Esophagus muscularis mucosa (tissue), 4 donors: ENCODE measurements around the gene PIP4K2A. TPM values are rescaled to one million over a fixed set of nuclear protein-coding genes. Genes with fewer than 3 reads are reported as not detected.

ENCODE experiments used
- DNase-seq: peaks from one replicate; pipeline ENCODE4 v3.0.0-alpha.2; 2017; ENCODE audit errors: extremely low spot score
- H3K27ac ChIP-seq, 4 donors: fragments of 200-600 bp; sonication (generic); replicated peaks in 1 of 4; 1 replicate in 3 of 4; 2 replicates in 1 of 4; pipeline ENCODE4 v1.5.1; 2016 to 2019; ENCODE audit warnings: mild to moderate bottlenecking in 1 of 4
- H3K27me3 ChIP-seq, 4 donors: fragments of 200-600 bp; sonication (generic); one replicate each; pipeline versions ENCODE4 v1.5.1 to v1.6.0; 2016 to 2019
- H3K36me3 ChIP-seq, 4 donors: fragments of 200-600 bp; sonication (generic); one replicate each; pipeline ENCODE4 v1.5.1; 2016 to 2019
- H3K4me1 ChIP-seq, 4 donors: fragments of 200-600 bp; sonication (generic); one replicate each; pipeline ENCODE4 v1.5.1; 2016 to 2019
- H3K4me3 ChIP-seq, 4 donors: fragments of 200-600 bp; sonication (generic); 1 replicate in 2 of 4; 2 replicates in 2 of 4; pipeline ENCODE4 v1.5.1; 2016 to 2019; ENCODE audit warnings: mild to moderate bottlenecking in 4 of 4, moderate library complexity in 1 of 4
- H3K9me3 ChIP-seq, 4 donors: fragments of 200-600 bp; sonication (generic); 1 replicate in 3 of 4; 2 replicates in 1 of 4; pipeline ENCODE4 v1.5.1; 2016 to 2019
- EP300 ChIP-seq: sonication (generic); formaldehyde crosslinking; IDR thresholded peaks from one replicate; pipeline ENCODE4 v1.6.1; 2017; ENCODE audit warnings: antibody characterized with exemption
- POLR2A ChIP-seq: fragments of 450-650 bp; IDR thresholded peaks from one replicate; pipeline ENCODE4 v1.6.1; 2017; ENCODE audit warnings: antibody characterized with exemption, moderate library complexity, mild to moderate bottlenecking, low read depth
- POLR2AphosphoS5 ChIP-seq, 2 donors: sonication (generic); formaldehyde crosslinking; IDR thresholded peaks; one replicate each; pipeline ENCODE4 v1.6.1; 2017; ENCODE audit warnings: antibody characterized with exemption in 2 of 2
- WGBS: methylation state at CpG from one replicate; pipeline ENCODE4 v1.1.5; 2018; 5-methylcytosine and 5-hydroxymethylcytosine counted together
- intact Hi-C: fragments of 100-400 bp; cut with DNase I; formaldehyde crosslinking; loops from one replicate; pipeline ENCODE4 v1.15.1; 2023
- total RNA-seq, 4 donors: library from RNA; depleted of rRNA; stranded (reverse); fragments of >200 nt; gene quantifications; one replicate each; pipeline versions ENCODE4 v1.1.0 to v1.2.1, GENCODE V29; 2016
- TF ChIP-seq, protein P1 (sequence below), 3 experiments: fragments of 200-600 bp in 2 of 3; fragments of 450-650 bp in 1 of 3; sonication (generic) in 2 of 3; IDR thresholded peaks; one replicate each; pipeline ENCODE4 v1.5.1; 2017 to 2019; ENCODE audit warnings: antibody characterized with exemption in 3 of 3, mild to moderate bottlenecking in 2 of 3, moderate library complexity in 1 of 3

Gene PIP4K2A
- total RNA-seq, 4 donors from 2014 or later, result 26.2 to 34.3 (median 32.5) TPM

DNA sequence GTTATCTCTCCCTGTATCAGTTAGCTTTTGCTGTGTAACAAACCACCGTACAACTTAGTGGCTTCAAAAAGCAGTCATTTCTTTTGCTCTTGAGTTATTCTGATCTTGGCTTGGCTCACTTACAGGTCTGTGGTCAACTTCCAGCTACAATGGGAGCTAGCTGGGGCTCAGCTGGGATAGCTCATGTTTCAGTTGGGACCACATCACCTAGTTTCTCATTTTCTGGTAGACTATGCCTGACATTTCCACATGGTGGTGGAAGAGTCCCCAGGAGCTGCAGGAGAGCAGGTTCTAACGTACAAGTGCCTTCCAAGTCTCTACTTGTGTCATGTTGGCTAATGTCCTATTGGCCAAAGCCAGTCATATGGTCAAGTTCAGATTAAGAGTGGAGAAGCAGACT is 25.8 kb upstream of the PIP4K2A start:
- 97% methylated on average over 2 of the region's 2 CpGs for WGBS
- Histone ChIP-seq H3K9me3 (no peaks in the 10 kb centered on the region), H3K27me3 (no peaks in the 10 kb centered on the region), H3K27ac (no peak overlapping the region), H3K4me3 (no peak overlapping the region), H3K4me1 (no peaks in the 10 kb centered on the region), H3K36me3 (no peaks in the 10 kb centered on the region)
- DNase-seq, result no peak
- TF ChIP-seq EP300 (no peak), POLR2A (no peak), POLR2AphosphoS5 (IDR thresholded peaks at IDR 0.05) (no peak)
- TF ChIP-seq, protein P1, sequence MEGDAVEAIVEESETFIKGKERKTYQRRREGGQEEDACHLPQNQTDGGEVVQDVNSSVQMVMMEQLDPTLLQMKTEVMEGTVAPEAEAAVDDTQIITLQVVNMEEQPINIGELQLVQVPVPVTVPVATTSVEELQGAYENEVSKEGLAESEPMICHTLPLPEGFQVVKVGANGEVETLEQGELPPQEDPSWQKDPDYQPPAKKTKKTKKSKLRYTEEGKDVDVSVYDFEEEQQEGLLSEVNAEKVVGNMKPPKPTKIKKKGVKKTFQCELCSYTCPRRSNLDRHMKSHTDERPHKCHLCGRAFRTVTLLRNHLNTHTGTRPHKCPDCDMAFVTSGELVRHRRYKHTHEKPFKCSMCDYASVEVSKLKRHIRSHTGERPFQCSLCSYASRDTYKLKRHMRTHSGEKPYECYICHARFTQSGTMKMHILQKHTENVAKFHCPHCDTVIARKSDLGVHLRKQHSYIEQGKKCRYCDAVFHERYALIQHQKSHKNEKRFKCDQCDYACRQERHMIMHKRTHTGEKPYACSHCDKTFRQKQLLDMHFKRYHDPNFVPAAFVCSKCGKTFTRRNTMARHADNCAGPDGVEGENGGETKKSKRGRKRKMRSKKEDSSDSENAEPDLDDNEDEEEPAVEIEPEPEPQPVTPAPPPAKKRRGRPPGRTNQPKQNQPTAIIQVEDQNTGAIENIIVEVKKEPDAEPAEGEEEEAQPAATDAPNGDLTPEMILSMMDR (IDR thresholded peaks at IDR 0.05), result no peak
- intact Hi-C loops, result no loop called here

DNA sequence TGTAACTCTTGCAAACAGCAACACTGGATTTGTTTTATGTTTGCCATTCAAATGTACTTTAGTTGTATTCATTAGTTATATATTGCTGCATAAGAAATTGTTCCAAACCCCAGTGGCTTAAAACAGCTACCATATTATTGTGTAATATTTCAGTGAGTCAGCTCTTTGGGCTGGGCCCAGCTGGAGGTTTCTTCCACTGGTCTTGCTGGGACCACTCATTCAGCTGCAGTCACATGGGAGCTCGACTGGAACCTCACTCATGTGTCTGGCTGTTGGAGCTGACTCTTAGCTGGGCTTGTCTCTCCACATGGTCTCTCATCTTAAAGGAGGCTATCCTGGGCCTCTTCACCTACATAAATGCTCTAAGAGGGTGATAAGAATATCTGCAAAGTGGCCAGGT is 23.2 kb upstream of the PIP4K2A start:
- Histone ChIP-seq H3K36me3 (no peaks in the 10 kb centered on the region), H3K27me3 (no peaks in the 10 kb centered on the region), H3K9me3 (no peaks in the 10 kb centered on the region), H3K4me1 (no peaks in the 10 kb centered on the region), H3K27ac (no peak overlapping the region), H3K4me3 (no peak overlapping the region)
- 44% methylated on average over 1 of the region's 1 CpG for WGBS
- intact Hi-C loops, result no loop called here
- TF ChIP-seq POLR2AphosphoS5 (IDR thresholded peaks at IDR 0.05), result no peak
- no peak for TF ChIP-seq EP300
- TF ChIP-seq POLR2A, result no peak
- TF ChIP-seq, protein P1 (IDR thresholded peaks at IDR 0.05), result no peak
- DNase-seq, result no peak

DNA sequence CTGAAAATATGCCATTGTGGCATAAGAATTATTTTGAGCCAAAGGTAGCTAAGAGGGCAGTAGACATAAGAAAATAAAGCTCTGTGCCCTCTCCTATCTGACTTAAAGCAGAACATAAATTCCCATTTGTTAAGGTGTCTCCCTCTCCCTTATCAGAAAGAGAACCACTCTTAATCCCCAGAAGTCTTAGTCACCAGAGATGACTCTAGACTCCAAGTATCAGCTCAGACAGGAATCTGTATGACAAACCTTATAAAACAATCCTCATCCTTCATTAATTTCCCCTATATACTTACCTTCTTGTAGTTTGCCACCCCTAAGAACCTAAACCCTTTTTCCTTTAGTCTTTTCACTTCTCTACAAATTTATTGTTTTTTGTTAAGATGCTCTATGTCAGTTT is 21.8 kb upstream of the PIP4K2A start:
- H3K27ac ChIP-seq, result no peak overlapping the region
- intact Hi-C loops, result no loop called here

DNA sequence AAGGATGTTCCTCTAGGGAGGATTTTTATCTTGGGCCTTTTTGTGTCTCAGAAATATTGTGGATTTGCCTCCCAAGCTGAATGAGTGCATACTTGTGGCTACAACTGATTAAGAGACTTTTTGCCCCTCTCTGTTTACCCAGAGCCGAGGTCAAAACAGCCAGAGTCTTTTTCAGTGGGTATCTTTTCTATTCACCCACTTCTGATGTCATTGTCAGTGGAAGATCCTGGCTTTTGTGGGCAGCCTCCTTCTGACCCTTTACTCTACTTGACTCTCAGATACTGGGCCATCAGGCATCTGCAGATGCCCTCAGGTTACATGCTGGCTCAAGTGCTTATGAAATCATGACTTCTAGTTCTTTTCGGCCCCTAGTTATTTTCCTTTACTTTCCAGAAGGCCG is 19.6 kb upstream of the PIP4K2A start:
- intact Hi-C loops, result no loop called here
- no peaks in the 10 kb centered on the region for H3K9me3 ChIP-seq
- H3K4me3 ChIP-seq, result no peak overlapping the region
- no peaks in the 10 kb centered on the region for H3K36me3 ChIP-seq
- no peaks in the 10 kb centered on the region for H3K27me3 ChIP-seq
- no peak overlapping the region for H3K27ac ChIP-seq
- TF ChIP-seq, protein P1 (IDR thresholded peaks at IDR 0.05), result no peak
- no peak for TF ChIP-seq POLR2AphosphoS5 (IDR thresholded peaks at IDR 0.05)
- TF ChIP-seq EP300, result no peak
- no peak for TF ChIP-seq POLR2A
- no peak for DNase-seq
- 96% methylated on average over 3 of the region's 3 CpGs for WGBS
- H3K4me1 ChIP-seq, result no peaks in the 10 kb centered on the region

More for the DNA sequence above, 21.8 kb upstream of the PIP4K2A start:
- TF ChIP-seq POLR2A (no peak), EP300 (no peak), POLR2AphosphoS5 (IDR thresholded peaks at IDR 0.05) (no peak)
- TF ChIP-seq, protein P1 (IDR thresholded peaks at IDR 0.05), result no peak
- no peaks in the 10 kb centered on the region for H3K27me3 ChIP-seq
- no peaks in the 10 kb centered on the region for H3K36me3 ChIP-seq
- H3K4me3 ChIP-seq, result no peak overlapping the region
- H3K9me3 ChIP-seq, result no peaks in the 10 kb centered on the region
- no peaks in the 10 kb centered on the region for H3K4me1 ChIP-seq
- no peak for DNase-seq

DNA sequence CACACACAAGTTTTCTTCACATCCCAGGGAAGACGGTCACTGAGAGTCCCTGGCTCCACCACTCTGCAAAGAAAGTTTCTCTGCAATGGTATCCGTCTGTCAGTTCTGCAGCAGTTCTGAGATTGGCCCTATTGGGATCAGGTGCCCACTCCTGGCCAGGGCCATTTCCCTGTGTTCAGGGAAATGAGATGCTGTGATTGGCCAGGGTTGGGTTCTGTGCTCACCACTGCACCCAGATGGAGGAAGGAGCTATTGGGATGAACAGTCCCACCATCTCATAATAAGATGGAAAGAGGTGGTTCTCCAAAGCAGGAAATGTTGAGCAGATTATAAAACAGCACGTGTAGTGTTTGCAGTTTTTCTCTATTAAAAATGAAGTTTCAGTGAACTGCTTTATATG is 13.3 kb upstream of the PIP4K2A start:
- no peaks in the 10 kb centered on the region for H3K36me3 ChIP-seq
- H3K4me1 ChIP-seq, result no peaks in the 10 kb centered on the region
- 76% methylated on average over 3 of the region's 3 CpGs for WGBS
- H3K27ac ChIP-seq, result no peak overlapping the region
- TF ChIP-seq EP300 (no peak), POLR2AphosphoS5 (IDR thresholded peaks at IDR 0.05) (no peak)
- H3K27me3 ChIP-seq, result no peaks in the 10 kb centered on the region
- intact Hi-C loops, result no loop called here
- DNase-seq, result no peak
- no peaks in the 10 kb centered on the region for H3K9me3 ChIP-seq
- H3K4me3 ChIP-seq, result no peak overlapping the region
